Activated naive CD4-positive, alpha-beta T cell treated with anti-CD3 and anti-CD28 coated beads for 36 hours (primary cell): Measurements from ENCODE around the gene NASP. TPM values are rescaled to one million over a fixed set of nuclear protein-coding genes. Genes with fewer than 3 reads are reported as not detected.

Experiments used
- CTCF ChIA-PET: fragments of 350-600 bp; sonication (Branson Sonifier 250); formaldehyde crosslinking; loops from one replicate; lab custom pipeline; 2021; ENCODE audit warnings: antibody characterized with exemption; lab: Charles Lee
- DNase-seq: peaks from one replicate; pipeline ENCODE4 v3.0.0-alpha.2; 2020
- H3K27ac Mint-ChIP-seq: one replicate; pipeline ENCODE4 v1.8.0; 2021; ENCODE audit warnings: mild to moderate bottlenecking, mixed read lengths
- H3K27me3 Mint-ChIP-seq: one replicate; pipeline ENCODE4 v1.8.0; 2021; ENCODE audit warnings: low read depth, mixed read lengths
- H3K36me3 Mint-ChIP-seq: one replicate; pipeline ENCODE4 v1.8.0; 2021; ENCODE audit warnings: low read depth, mixed read lengths
- H3K4me1 Mint-ChIP-seq: one replicate; pipeline ENCODE4 v1.8.0; 2021; ENCODE audit warnings: low read depth, mixed read lengths
- H3K4me3 Mint-ChIP-seq: one replicate; pipeline ENCODE4 v1.8.0; 2021; ENCODE audit warnings: mild to moderate bottlenecking, moderate library complexity, mixed read lengths
- H3K9me3 Mint-ChIP-seq: one replicate; pipeline ENCODE4 v1.8.0; 2021; ENCODE audit warnings: mixed read lengths
- intact Hi-C: fragments of 100-400 bp; cut with micrococcal nuclease; formaldehyde crosslinking; loops from one replicate; pipeline ENCODE4 v1.15.1; 2023
- total RNA-seq, 2 experiments: library from RNA; stranded (reverse); gene quantifications; one replicate each; pipeline ENCODE4 v1.2.3, GENCODE V29; 2021

Gene NASP
- total RNA-seq, 2 experiments from 2014 or later: 222 to 229 TPM

DNA sequence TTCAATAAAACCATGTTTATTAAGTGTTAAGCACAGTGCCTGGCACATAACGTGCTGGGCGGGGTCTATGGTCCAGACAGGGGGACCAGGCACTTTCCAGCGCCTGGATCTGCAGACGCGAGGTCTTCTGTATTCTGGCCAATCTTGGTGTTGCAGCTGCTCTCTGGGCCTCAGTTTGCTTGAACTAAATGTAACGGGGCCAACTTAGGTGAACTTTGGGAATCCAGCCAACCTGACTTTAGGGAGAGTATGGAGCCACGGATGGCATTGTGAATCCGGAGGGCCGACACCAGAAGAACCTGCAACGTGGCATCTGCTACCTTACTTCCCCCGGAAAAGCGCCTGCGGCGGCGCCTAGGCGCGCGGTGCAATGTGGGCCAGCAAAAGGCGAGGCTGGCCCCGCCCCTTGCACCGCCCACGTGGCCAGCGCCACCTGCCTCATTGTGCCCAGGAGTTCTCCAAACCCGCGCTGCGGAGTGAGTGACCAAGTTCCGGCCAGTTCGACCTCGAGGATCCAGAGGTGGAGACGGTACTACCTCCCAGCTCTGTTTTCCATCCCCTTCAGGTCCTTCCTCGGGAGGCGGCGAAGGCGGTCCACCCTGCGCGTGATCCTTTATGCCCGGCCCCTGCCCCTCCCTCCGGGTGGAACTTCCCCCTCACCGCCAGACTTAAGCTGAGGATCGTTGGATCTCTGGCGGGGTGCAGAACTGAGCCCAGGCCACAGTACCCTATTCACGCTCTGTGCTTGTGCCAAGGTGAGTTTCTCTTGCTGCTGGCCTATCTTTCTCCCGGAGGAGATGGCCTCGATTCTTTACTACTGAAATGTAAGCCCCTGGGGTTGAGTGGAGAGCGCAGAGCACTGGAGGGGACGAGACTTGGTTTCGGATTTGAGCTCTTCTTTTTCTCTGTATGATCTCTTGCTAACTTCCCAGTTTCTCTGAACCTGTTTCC is 33.2 kb upstream of the NASP start, which contains the start of gene AKR1A1:
Gene AKR1A1 (plus strand): TSS at position 426 of the 951 bp plus-strand sequence. CDS start 10,969 bp downstream, outside the sequence.
- peak within 1 kb of the TSS; percentile 96 for H3K4me3 Mint-ChIP-seq
- H3K36me3 Mint-ChIP-seq: peaks cover 15% of the 10 kb centered on the region
- intact Hi-C loops: loop anchor here (1.0 kb wide), 4 partner anchors 28 to 247 kb away; no protein-coding TSS in a partner anchor
- H3K27me3 Mint-ChIP-seq: no peaks in the 10 kb centered on the region
- CTCF ChIA-PET: interaction anchor here (0.8 to 2.3 kb wide), 7 partner anchors 8 to 38 kb away, joined by 4 to 9 read pairs (median 4); partner anchors contain the start of gene PRDX1
- peak within 1 kb of the TSS; percentile 94 for H3K27ac Mint-ChIP-seq
- peak; percentile 93 for DNase-seq
- H3K9me3 Mint-ChIP-seq: no peaks in the 10 kb centered on the region
- peaks cover 19% of the 10 kb centered on the region for H3K4me1 Mint-ChIP-seq

DNA sequence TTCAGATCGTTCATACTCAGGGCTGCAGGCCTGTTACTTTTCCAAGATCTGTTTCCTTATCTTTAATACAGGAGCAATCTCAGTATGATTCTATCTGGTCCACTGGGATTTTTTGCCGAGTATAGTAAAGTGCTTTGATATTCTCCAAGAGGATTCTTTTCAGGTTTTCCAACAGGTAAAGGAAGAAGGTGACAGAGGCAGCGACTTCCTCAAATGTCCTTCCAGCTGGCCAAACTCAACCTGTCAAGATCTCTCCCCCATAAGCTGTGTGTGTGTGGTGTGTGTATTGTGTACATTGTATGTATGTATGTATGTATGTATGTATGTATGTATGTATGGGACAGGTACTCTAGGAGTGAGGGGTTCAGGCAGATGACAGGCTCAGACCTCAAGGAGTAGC is 32.2 kb upstream of the NASP start:
- no peaks in the 10 kb centered on the region for H3K9me3 Mint-ChIP-seq

GRCh38 chr1:45552331-45552730 is 31.5 kb upstream of the NASP start:
- Mint-ChIP-seq H3K36me3 (peaks cover 16% of the 10 kb centered on the region), H3K9me3 (no peaks in the 10 kb centered on the region), H3K4me3 (peak overlapping the region; percentile 41), H3K27me3 (no peaks in the 10 kb centered on the region), H3K27ac (no peak overlapping the region), H3K4me1 (peaks cover 17% of the 10 kb centered on the region)
- intact Hi-C loops: no loop called here
- DNase-seq: peak; percentile 41
- CTCF ChIA-PET: interaction anchor here (2.3 to 3.7 kb wide), 2 partner anchors 17 to 31 kb away, joined by 9 to 21 read pairs; partner anchors contain the start of gene PRDX1

More for the DNA sequence above, 32.2 kb upstream of the NASP start:
- H3K4me1 Mint-ChIP-seq: peaks cover 15% of the 10 kb centered on the region
- intact Hi-C loops: loop anchor here (1.0 kb wide), 2 partner anchors 32 to 248 kb away; no protein-coding TSS in a partner anchor
- H3K36me3 Mint-ChIP-seq: peaks cover 15% of the 10 kb centered on the region
- CTCF ChIA-PET: interaction anchor here (0.8 to 3.7 kb wide), 6 partner anchors 9 to 39 kb away, joined by 4 to 21 read pairs (median 6); partner anchors contain the start of gene PRDX1
- peak overlapping the region; percentile 94 for H3K27ac Mint-ChIP-seq
- peak overlapping the region; percentile 96 for H3K4me3 Mint-ChIP-seq
- no peaks in the 10 kb centered on the region for H3K27me3 Mint-ChIP-seq
- DNase-seq: no peak

DNA sequence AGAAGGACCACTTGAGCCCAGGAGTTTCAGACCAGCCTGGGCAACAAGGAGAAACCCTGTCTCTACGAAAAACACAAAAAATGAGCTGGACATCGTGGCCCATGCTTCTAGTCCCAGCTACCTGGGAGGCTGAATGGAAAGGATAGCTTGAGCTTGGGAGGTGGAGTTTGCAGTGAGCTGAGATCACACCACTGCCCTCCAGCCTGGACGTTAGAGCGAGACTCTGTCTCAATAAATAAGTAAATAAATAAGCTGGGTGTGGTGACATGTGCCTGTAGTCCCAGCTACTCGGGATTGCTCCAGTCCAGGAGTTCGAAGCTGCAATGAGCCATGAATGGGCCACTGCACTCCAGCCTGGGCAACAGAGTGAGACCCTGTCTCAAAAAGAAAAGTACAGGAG is 29.6 kb upstream of the NASP start:
- CTCF ChIA-PET: interaction anchor here (0.8 to 3.7 kb wide), 2 partner anchors 15 to 52 kb away, joined by 3 to 21 read pairs; no protein-coding TSS in a partner anchor
- Mint-ChIP-seq H3K4me3 (no peak overlapping the region), H3K27me3 (no peaks in the 10 kb centered on the region), H3K27ac (no peak overlapping the region), H3K9me3 (no peaks in the 10 kb centered on the region), H3K36me3 (peaks cover 19% of the 10 kb centered on the region), H3K4me1 (peaks cover 20% of the 10 kb centered on the region)
- DNase-seq: no peak
- intact Hi-C loops: no loop called here

- Mint-ChIP-seq H3K4me1 (peaks cover 14% of the 10 kb centered on the region), H3K27me3 (no peaks in the 10 kb centered on the region), H3K27ac (peak overlapping the region; percentile 26), H3K36me3 (peaks cover 20% of the 10 kb centered on the region), H3K9me3 (no peaks in the 10 kb centered on the region), H3K4me3 (no peak overlapping the region)
- DNase-seq: no peak
- CTCF ChIA-PET: interaction anchor here (0.9 to 1.3 kb wide), 3 partner anchors 12 to 65 kb away, joined by 3 to 7 read pairs (median 3); no protein-coding TSS in a partner anchor
- intact Hi-C loops: no loop called here
These were observed 26.4 kb upstream of the NASP start for GRCh38 chr1:45557422-45557944.

GRCh38 chr1:45563843-45564242 is 20.0 kb upstream of the NASP start:
- intact Hi-C loops: no loop called here
- Mint-ChIP-seq H3K9me3 (no peaks in the 10 kb centered on the region), H3K4me3 (no peak overlapping the region), H3K36me3 (peaks cover 31% of the 10 kb centered on the region), H3K27me3 (no peaks in the 10 kb centered on the region), H3K27ac (no peak overlapping the region), H3K4me1 (peaks cover 5% of the 10 kb centered on the region)
- no peak for DNase-seq
- CTCF ChIA-PET: interaction anchor here (0.6 kb wide), 2 partner anchors 18 to 51 kb away, joined by 3 read pairs; no protein-coding TSS in a partner anchor

- Mint-ChIP-seq H3K4me3 (no peak overlapping the region), H3K36me3 (peaks cover 34% of the 10 kb centered on the region), H3K27ac (no peak overlapping the region), H3K27me3 (no peaks in the 10 kb centered on the region), H3K4me1 (peaks cover 3% of the 10 kb centered on the region), H3K9me3 (no peaks in the 10 kb centered on the region)
- intact Hi-C loops: no loop called here
- no peak for DNase-seq
- CTCF ChIA-PET: interaction anchor here (0.9 to 7.0 kb wide), 7 partner anchors 16 to 207 kb away, joined by 3 to 98 read pairs (median 18); partner anchors contain the start of gene TESK2
These were observed 17.1 kb upstream of the NASP start for GRCh38 chr1:45566722-45567121.

GRCh38 chr1:45567911-45568310 is 15.9 kb upstream of the NASP start:
- no peak for DNase-seq
- H3K4me3 Mint-ChIP-seq: no peak overlapping the region
- H3K36me3 Mint-ChIP-seq: peaks cover 29% of the 10 kb centered on the region
- peaks cover 2% of the 10 kb centered on the region for H3K4me1 Mint-ChIP-seq
- intact Hi-C loops: no loop called here
- H3K27ac Mint-ChIP-seq: no peak overlapping the region
- H3K27me3 Mint-ChIP-seq: no peaks in the 10 kb centered on the region
- H3K9me3 Mint-ChIP-seq: no peaks in the 10 kb centered on the region
- CTCF ChIA-PET: interaction anchor here (1.1 to 7.0 kb wide), 10 partner anchors 12 to 208 kb away, joined by 3 to 98 read pairs (median 20); partner anchors contain the start of genes CCDC163, MMACHC and TESK2

DNA sequence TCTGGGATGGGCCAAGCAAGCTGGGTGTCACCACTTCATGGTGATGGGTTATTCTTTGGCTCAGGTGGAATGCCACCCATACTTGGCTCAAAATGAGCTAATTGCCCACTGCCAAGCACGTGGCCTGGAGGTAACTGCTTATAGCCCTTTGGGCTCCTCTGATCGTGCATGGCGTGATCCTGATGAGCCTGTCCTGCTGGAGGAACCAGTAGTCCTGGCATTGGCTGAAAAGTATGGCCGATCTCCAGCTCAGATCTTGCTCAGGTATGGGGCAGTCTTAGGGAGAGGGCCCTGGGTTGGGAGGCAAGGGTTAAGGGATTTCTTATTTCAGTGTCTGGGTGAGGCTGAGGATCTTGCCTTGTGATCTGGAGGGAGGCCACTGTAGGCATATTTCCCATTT is 15.4 kb upstream of the NASP start:
- Mint-ChIP-seq H3K4me3 (no peak overlapping the region), H3K36me3 (peaks cover 24% of the 10 kb centered on the region), H3K4me1 (peaks cover 2% of the 10 kb centered on the region), H3K27me3 (no peaks in the 10 kb centered on the region), H3K9me3 (no peaks in the 10 kb centered on the region), H3K27ac (no peak overlapping the region)
- intact Hi-C loops: no loop called here
- DNase-seq: no peak
- CTCF ChIA-PET: interaction anchor here (0.9 to 7.0 kb wide), 14 partner anchors 12 to 265 kb away, joined by 3 to 98 read pairs (median 8); partner anchors contain the start of genes CCDC163, MMACHC, PRDX1 and TESK2

DNA sequence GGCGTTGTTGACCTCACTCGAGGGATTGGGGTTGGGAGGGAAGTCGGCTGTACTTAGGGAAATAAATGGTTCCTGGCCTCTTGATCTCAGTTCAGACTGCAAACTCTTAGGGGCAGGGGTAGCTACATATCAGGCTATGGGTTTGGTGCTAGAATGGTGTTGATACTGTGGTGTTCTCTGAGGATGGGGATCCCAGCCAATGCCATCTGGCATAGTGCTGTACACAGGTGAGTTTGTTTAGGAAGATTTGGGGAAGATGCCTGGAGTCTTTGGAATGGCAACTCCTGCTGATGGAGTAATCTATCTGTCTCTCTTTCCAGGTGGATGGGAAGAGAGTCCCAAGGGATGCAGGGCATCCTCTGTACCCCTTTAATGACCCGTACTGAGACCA is 14.3 kb upstream of the NASP start:
- CTCF ChIA-PET: interaction anchor here (0.7 to 7.0 kb wide), 20 partner anchors 11 to 222 kb away, joined by 3 to 98 read pairs (median 4); partner anchors contain the start of genes AKR1A1, CCDC163, MMACHC and PRDX1
- H3K27ac Mint-ChIP-seq: peak overlapping the region; percentile 34
- no peak for DNase-seq
- peaks cover 2% of the 10 kb centered on the region for H3K4me1 Mint-ChIP-seq
- intact Hi-C loops: no loop called here
- no peaks in the 10 kb centered on the region for H3K9me3 Mint-ChIP-seq
- no peak overlapping the region for H3K4me3 Mint-ChIP-seq
- no peaks in the 10 kb centered on the region for H3K27me3 Mint-ChIP-seq
- peaks cover 22% of the 10 kb centered on the region for H3K36me3 Mint-ChIP-seq

DNA sequence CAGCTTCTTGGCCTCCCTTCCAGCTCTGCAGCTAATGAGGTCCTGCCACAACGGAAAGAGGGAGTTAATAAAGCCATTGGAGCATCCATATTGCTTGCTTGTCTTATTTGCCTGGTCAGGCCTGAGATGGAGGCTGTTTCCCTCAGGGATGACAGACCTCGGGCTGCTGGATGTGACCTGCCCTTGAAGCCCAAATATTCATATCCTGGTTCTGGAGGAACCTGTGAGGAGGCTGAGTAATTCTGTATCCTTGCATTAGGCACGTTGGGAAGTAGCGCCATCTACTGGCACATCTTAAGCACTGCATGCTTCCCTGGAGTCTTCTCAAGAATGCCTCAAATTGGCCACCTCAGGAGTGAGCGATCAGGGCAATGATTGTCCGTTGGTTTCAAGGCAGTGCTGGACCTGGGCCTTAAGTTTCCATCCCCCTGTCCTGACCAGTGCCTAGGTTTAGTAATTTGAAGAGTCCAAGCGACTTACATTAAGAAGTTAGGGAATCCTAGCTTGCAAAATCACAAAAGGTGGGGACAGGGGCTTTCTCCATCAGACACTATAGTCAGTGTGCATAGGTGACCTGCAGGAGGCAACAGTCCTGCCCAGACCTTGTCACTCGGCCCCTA is 13.8 kb upstream of the NASP start:
- Mint-ChIP-seq H3K4me1 (peaks cover 2% of the 10 kb centered on the region), H3K27me3 (no peaks in the 10 kb centered on the region), H3K4me3 (no peak overlapping the region), H3K9me3 (no peaks in the 10 kb centered on the region), H3K27ac (peak overlapping the region; percentile 34), H3K36me3 (peaks cover 22% of the 10 kb centered on the region)
- CTCF ChIA-PET: interaction anchor here (0.7 to 7.0 kb wide), 19 partner anchors 9 to 226 kb away, joined by 3 to 98 read pairs (median 6); partner anchors contain the start of genes CCDC163, MMACHC, PRDX1 and TESK2
- peak; percentile 87 for DNase-seq
- intact Hi-C loops: loop anchor here (1.0 to 2.0 kb wide), 3 partner anchors 49 to 211 kb away; partner anchors contain the start of gene PRDX1
